Endothelial cell of umbilical vein (primary cell): ENCODE measurements around the gene SH3RF3. TPM values are rescaled to one million over a fixed set of nuclear protein-coding genes. Genes with fewer than 3 reads are reported as not detected.

Experiments used
- BruUV-seq: library from RNA; stranded (reverse); fragments of 400-500 nt; replicated peaks from 2 replicates; lab custom pipeline; 2021; lab: Mats Ljungman, UMichigan
- CTCF ChIA-PET: fragments of 300-600, 350-600 bp; sonication (Branson Sonifier 250); formaldehyde crosslinking; loops from one replicate; lab custom pipeline; 2021; ENCODE audit warnings: antibody characterized with exemption, inconsistent platforms; lab: Charles Lee
- POLR2A ChIA-PET: fragments of 300-600, 350-600 bp; sonication (Branson Sonifier 250); formaldehyde crosslinking; loops from one replicate; lab custom pipeline; 2021; ENCODE audit warnings: antibody characterized with exemption, inconsistent platforms; lab: Charles Lee
- DNase-seq: peaks from one replicate; pipeline ENCODE4 v3.0.0-alpha.2; 2011; ENCODE audit warnings: low read depth, low spot score
- FAIRE-seq: peaks from 2 replicates; lab custom pipeline; 2011; peaks lifted over from hg19 to GRCh38; lab: Jason Lieb, UNC
- H2AFZ ChIP-seq: 2 replicates; pipeline ENCODE4 v1.6.0; 2012; ENCODE audit warnings: low read depth, low read length, control low read depth, inconsistent platforms
- H3K27ac ChIP-seq: 2 replicates; pipeline ENCODE4 v1.5.1; 2011; ENCODE audit warnings: low read depth, mild to moderate bottlenecking, control low read depth, low read length, moderate library complexity; ENCODE audit not compliant: insufficient read depth
- H3K27me3 ChIP-seq, 2 experiments: 2 replicates each; pipeline versions ENCODE4 v1.6.0 to v1.6.1; 2011; ENCODE audit warnings: low read length in 2 of 2, mixed read lengths in 1 of 2; ENCODE audit not compliant: control insufficient read depth in 2 of 2, insufficient read depth in 2 of 2
- H3K36me3 ChIP-seq, 2 experiments: 2 replicates in 1 of 2; 3 replicates in 1 of 2; pipeline ENCODE4 v1.5.1; 2011; ENCODE audit warnings: low read length in 2 of 2, mild to moderate bottlenecking in 1 of 2, moderate library complexity in 1 of 2; ENCODE audit not compliant: control insufficient read depth in 2 of 2, insufficient read depth in 2 of 2; ENCODE audit errors: extremely low read depth in 1 of 2
- H3K4me1 ChIP-seq: 3 replicates; pipeline ENCODE4 v1.5.1; 2011; ENCODE audit warnings: mild to moderate bottlenecking, low read length; ENCODE audit not compliant: control insufficient read depth, insufficient read depth; ENCODE audit errors: extremely low read depth
- H3K4me2 ChIP-seq: 2 replicates; pipeline ENCODE4 v1.6.1; 2011; ENCODE audit warnings: low read length, control low read depth, mixed read lengths; ENCODE audit not compliant: insufficient read depth
- H3K4me3 ChIP-seq, 3 experiments: fragments of 200-600 bp in 1 of 3; sonication (generic), shearing (Covaris generic) in 1 of 3; replicated peaks in 1 of 3; 2 replicates each; pipeline ENCODE4 v1.5.1; 2011 to 2016; ENCODE audit warnings: control low read depth in 3 of 3, low read length in 3 of 3, mild to moderate bottlenecking in 2 of 3, inconsistent platforms in 1 of 3, low read depth in 1 of 3, moderate library complexity in 1 of 3; ENCODE audit not compliant: insufficient read depth in 1 of 3
- H3K79me2 ChIP-seq: 2 replicates; pipeline ENCODE4 v1.6.0; 2012; ENCODE audit warnings: low read length, inconsistent platforms; ENCODE audit not compliant: control insufficient read depth, insufficient read depth
- H3K9ac ChIP-seq: replicated peaks from 2 replicates; pipeline ENCODE3; 2011; ENCODE audit warnings: low read length, control low read depth; ENCODE audit not compliant: insufficient read depth; ENCODE audit errors: extremely low read depth
- H3K9me1 ChIP-seq: replicated peaks from 3 replicates; pipeline ENCODE4 v1.6.0; 2011; ENCODE audit warnings: mild to moderate bottlenecking, low read length; ENCODE audit not compliant: control insufficient read depth, insufficient read depth; ENCODE audit errors: extremely low read depth
- H3K9me3 ChIP-seq: replicated peaks from 2 replicates; pipeline ENCODE4 v1.5.1; 2012; ENCODE audit warnings: low read length, inconsistent platforms; ENCODE audit not compliant: control insufficient read depth, insufficient read depth
- H4K20me1 ChIP-seq: replicated peaks from 2 replicates; pipeline ENCODE3; 2011; ENCODE audit warnings: mild to moderate bottlenecking, low read length; ENCODE audit not compliant: control insufficient read depth, insufficient read depth; ENCODE audit errors: extremely low read depth
- CTCF ChIP-seq, 2 donors: IDR thresholded peaks; 1 replicate in 1 of 2; 2 replicates in 1 of 2; pipeline ENCODE4 v1.5.1; 2011; ENCODE audit warnings: low read length in 2 of 2, mild to moderate bottlenecking in 2 of 2, moderate library complexity in 2 of 2, control low read depth in 1 of 2, inconsistent platforms in 1 of 2, low read depth in 1 of 2; ENCODE audit not compliant: insufficient read depth in 1 of 2; ENCODE audit errors: extremely low read depth in 1 of 2
- EZH2 ChIP-seq: IDR thresholded peaks from 2 replicates; pipeline ENCODE4 v1.6.1; 2012; ENCODE audit warnings: borderline replicate concordance, low read depth, mild to moderate bottlenecking, moderate library complexity, low read length, inconsistent platforms; ENCODE audit not compliant: severe bottlenecking
- FOS ChIP-seq: IDR thresholded peaks from 2 replicates; pipeline ENCODE4 v1.6.1; 2011; ENCODE audit warnings: mild to moderate bottlenecking, low read length, moderate library complexity, borderline replicate concordance; ENCODE audit not compliant: insufficient read depth
- GATA2 ChIP-seq: IDR thresholded peaks from 2 replicates; pipeline ENCODE4 v1.7.0; 2011; ENCODE audit warnings: low read depth, mild to moderate bottlenecking, moderate library complexity, mixed read lengths, low read length; ENCODE audit not compliant: insufficient read length, insufficient read depth
- JUN ChIP-seq: IDR thresholded peaks from 2 replicates; pipeline ENCODE4 v1.6.1; 2011; ENCODE audit warnings: borderline replicate concordance, low read depth; ENCODE audit not compliant: insufficient read length, insufficient read depth
- MYC ChIP-seq: IDR thresholded peaks from one replicate; pipeline ENCODE4 v1.6.1; 2011; ENCODE audit warnings: mild to moderate bottlenecking, low read depth, low read length
- POLR2A ChIP-seq: IDR thresholded peaks from 2 replicates; pipeline ENCODE4 v1.6.1; 2012; ENCODE audit warnings: low read depth, mild to moderate bottlenecking, control low read depth, low read length
- POLR2AphosphoS5 ChIP-seq: IDR thresholded peaks from 2 replicates; pipeline ENCODE4 v1.6.1; 2012; ENCODE audit warnings: low read depth, mild to moderate bottlenecking, control low read depth, low read length, moderate library complexity; ENCODE audit not compliant: insufficient read depth
- dilution Hi-C: fragments of 300-500 bp; cut with MboI; formaldehyde crosslinking; loops from one replicate; pipeline ENCODE4 v1.15.0; 2019; ENCODE audit warnings: low sequenced_read_pairs; ENCODE audit not compliant: extremely low pct_ligation_motif_present
- intact Hi-C: fragments of 100-400 bp; cut with micrococcal nuclease; formaldehyde crosslinking; loops from one replicate; pipeline ENCODE4 v1.10.0; 2022
- polyA plus RNA-seq, 4 experiments: library from polyadenylated mRNA; depleted of rRNA in 3 of 4; stranded (reverse) in 3 of 4; unstranded in 1 of 4; fragments of >200 nt; gene quantifications; 2 replicates each; pipeline versions ENCODE4 v1.2.1 to v1.2.3, GENCODE V29; 2011 to 2012; ENCODE audit warnings: missing spikeins in 1 of 4
- total RNA-seq: library from RNA; stranded (reverse); gene quantifications from 2 replicates; pipeline ENCODE4 v1.2.3, GENCODE V29; 2021
- TF ChIP-seq, protein P1 (sequence below): IDR thresholded peaks from 2 replicates; pipeline ENCODE4 v1.6.1; 2011; ENCODE audit not compliant: insufficient read depth, insufficient read length

SH3RF3 gene
- total and polyA plus RNA-seq, 2 donors (not counting 3 experiments of a cell fraction or from before 2014, with no cell fraction given), result 3.8 to 14.7 TPM

GRCh38 chr2:109118321-109118720, 10.7 kb upstream of the SH3RF3 start:
- Histone ChIP-seq H3K27ac (no peak overlapping the region), H3K9ac (no peak overlapping the region), H3K4me2 (no peak overlapping the region), H3K9me3 (no peaks in the 10 kb centered on the region), H3K79me2 (no peaks in the 10 kb centered on the region), H3K4me1 (no peaks in the 10 kb centered on the region), H4K20me1 (no peaks in the 10 kb centered on the region), H3K36me3 (no peaks in the 10 kb centered on the region), H3K9me1 (no peaks in the 10 kb centered on the region), H3K4me3 (no peak overlapping the region), H3K27me3 (peaks cover 9 to 14% of the 10 kb centered on the region in 2 experiments), H2AFZ (no peak overlapping the region)
- dilution Hi-C loops, result no loop called here
- FAIRE-seq (no peak), DNase-seq (no peak)
- no peak for TF ChIP-seq GATA2
- TF ChIP-seq EZH2, result no peak
- TF ChIP-seq MYC, result no peak
- TF ChIP-seq POLR2AphosphoS5, result no peak
- TF ChIP-seq, protein P1, sequence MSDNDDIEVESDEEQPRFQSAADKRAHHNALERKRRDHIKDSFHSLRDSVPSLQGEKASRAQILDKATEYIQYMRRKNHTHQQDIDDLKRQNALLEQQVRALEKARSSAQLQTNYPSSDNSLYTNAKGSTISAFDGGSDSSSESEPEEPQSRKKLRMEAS, result no peak
- TF ChIP-seq JUN, result no peak
- TF ChIP-seq FOS, result no peak
- no peak for TF ChIP-seq POLR2A
- no peak for TF ChIP-seq CTCF (IDR thresholded peaks at IDR 0.05; ENCODE audit: extremely low read depth in 1 of 2, insufficient read depth in 1 of 2, low read depth in 1 of 2, low read length in 2 of 2)
- intact Hi-C loops, result no loop called here
- CTCF ChIA-PET, result interaction anchor here (1.0 kb wide), 1 partner anchor 392 kb away, joined by 3 read pairs; no protein-coding TSS in a partner anchor
- BruUV-seq, result no TSS peak
- POLR2A ChIA-PET, result no interaction called here
